AML-193 (cell line): Measurements from ENCODE around the gene SLC6A13.

Source experiments
- DNase-seq, 2 experiments: peaks; one replicate each; lab custom pipeline; 2025; lab: John Stamatoyannopoulos, UW

Gene SLC6A13

GRCh38 chr12:214003-214741 lies 48.5 kb downstream of the SLC6A13 start, which contains the start of gene SLC6A12:
TSS of gene SLC6A12 (minus strand) at chr12:214157. CDS start at chr12:209986, 4,171 bp downstream.
- no peak for DNase-seq

- no peak for DNase-seq
These were observed 49.1 kb downstream of the SLC6A13 start for GRCh38 chr12:213527-213932.

GRCh38 chr12:212715-213526 lies 49.7 kb downstream of the SLC6A13 start:
- no peak for DNase-seq

GRCh38 chr12:212415-212714 lies 50.3 kb downstream of the SLC6A13 start:
- DNase-seq = peak; percentile 10 to 28

- DNase-seq = no peak
These were observed 50.8 kb downstream of the SLC6A13 start for GRCh38 chr12:211639-212414.

- no peak for DNase-seq
These were observed 51.5 kb downstream of the SLC6A13 start for GRCh38 chr12:211142-211465.

- DNase-seq = no peak
These were observed 52.1 kb downstream of the SLC6A13 start for GRCh38 chr12:210277-211141.

- DNase-seq = no peak
These were observed 52.8 kb downstream of the SLC6A13 start for GRCh38 chr12:209851-210250.

GRCh38 chr12:209246-209645 lies 53.4 kb downstream of the SLC6A13 start:
- no peak for DNase-seq

- no peak for DNase-seq
These were observed 53.8 kb downstream of the SLC6A13 start for GRCh38 chr12:208813-209212.

GRCh38 chr12:207804-208203 lies 54.8 kb downstream of the SLC6A13 start:
- no peak for DNase-seq

GRCh38 chr12:206746-207440 lies 55.7 kb downstream of the SLC6A13 start:
- no peak for DNase-seq

GRCh38 chr12:205026-205425 lies 57.6 kb downstream of the SLC6A13 start:
- DNase-seq = no peak

- DNase-seq = no peak
These were observed 58.4 kb downstream of the SLC6A13 start for GRCh38 chr12:204261-204678.

GRCh38 chr12:203462-204260 lies 59.0 kb downstream of the SLC6A13 start:
- no peak for DNase-seq

GRCh38 chr12:203074-203461 lies 59.6 kb downstream of the SLC6A13 start:
- DNase-seq = no peak

GRCh38 chr12:202081-202731 lies 60.4 kb downstream of the SLC6A13 start:
- no peak for DNase-seq

- no peak for DNase-seq
These were observed 61.3 kb downstream of the SLC6A13 start for GRCh38 chr12:201361-201760.

- DNase-seq = no peak
These were observed 63.9 kb downstream of the SLC6A13 start for GRCh38 chr12:198705-199104.
